ENCODE results near the gene SNW1.

- TF ChIP-seq CTCF (conservative IDR thresholded peaks at IDR 0.05; ENCODE audit: low read depth, low read length) (no peak), EZH2 (IDR thresholded peaks at IDR 0.05; ENCODE audit: borderline replicate concordance, low read depth, low read length, poor library complexity, severe bottlenecking) (no peak)
Observed at GRCh38 chr14:77760381-77761204, at the start of gene SNW1.

Data from A673 (cell line).